ENCODE results near the gene CDHR5.

DNA sequence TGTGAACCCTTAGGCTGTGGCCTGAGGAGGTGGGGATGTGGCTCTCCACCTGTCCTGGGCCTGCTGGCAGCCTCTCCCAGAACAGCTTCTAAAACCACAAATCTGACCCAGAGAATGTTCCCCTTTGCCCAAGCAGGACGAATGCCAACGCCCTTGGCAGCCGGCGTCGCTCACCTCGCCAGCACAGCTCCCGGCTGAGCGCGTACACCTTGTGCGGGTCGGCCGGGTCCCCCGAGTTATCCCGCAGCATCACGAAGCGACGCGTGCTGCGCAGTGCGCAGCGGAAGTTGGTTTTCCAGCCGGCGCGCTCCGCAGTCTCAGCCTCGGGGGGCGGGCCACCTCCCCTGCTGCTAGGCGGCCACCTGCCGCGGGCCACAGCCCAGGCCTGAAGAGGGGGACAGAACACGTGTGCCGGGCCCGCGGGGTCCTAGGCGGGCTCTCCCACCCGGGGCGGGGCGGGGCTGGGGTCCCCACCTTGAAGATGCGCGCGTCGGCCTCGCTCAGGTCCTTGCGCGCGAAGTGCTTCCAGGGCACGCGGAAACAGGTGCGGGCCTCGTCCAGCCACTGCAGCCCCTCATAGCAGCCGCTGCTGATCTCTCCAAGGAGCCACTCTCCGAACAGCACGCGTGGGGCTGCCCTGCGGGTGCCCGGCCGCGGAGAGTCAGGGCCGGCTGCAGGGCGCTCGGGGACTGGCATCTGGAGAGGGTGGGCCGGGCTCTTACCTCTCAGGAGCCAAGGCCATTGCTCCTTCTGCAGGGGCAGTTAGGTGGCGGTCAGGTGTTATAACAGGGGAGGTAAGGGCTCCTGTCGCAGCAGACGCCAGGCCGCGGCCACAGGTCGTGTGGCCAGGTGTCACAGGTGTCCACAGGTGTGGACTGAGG, 9.9 kb downstream of the CDHR5 start:
- TF ChIP-seq, protein P1, sequence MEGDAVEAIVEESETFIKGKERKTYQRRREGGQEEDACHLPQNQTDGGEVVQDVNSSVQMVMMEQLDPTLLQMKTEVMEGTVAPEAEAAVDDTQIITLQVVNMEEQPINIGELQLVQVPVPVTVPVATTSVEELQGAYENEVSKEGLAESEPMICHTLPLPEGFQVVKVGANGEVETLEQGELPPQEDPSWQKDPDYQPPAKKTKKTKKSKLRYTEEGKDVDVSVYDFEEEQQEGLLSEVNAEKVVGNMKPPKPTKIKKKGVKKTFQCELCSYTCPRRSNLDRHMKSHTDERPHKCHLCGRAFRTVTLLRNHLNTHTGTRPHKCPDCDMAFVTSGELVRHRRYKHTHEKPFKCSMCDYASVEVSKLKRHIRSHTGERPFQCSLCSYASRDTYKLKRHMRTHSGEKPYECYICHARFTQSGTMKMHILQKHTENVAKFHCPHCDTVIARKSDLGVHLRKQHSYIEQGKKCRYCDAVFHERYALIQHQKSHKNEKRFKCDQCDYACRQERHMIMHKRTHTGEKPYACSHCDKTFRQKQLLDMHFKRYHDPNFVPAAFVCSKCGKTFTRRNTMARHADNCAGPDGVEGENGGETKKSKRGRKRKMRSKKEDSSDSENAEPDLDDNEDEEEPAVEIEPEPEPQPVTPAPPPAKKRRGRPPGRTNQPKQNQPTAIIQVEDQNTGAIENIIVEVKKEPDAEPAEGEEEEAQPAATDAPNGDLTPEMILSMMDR (IDR thresholded peaks at IDR 0.05; ENCODE audit: low read depth, low read length, poor library complexity, severe bottlenecking), result no peak
- no peak for TF ChIP-seq EZH2phosphoT487 (IDR thresholded peaks at IDR 0.05; ENCODE audit: borderline replicate concordance, low read length)
